HCEC 1CT (cell line): ENCODE data around the gene RNASE7.
"Not testable (repeated sequence)": the region's sequence is repeated elsewhere in the genome, so short reads cannot be mapped to it uniquely, and the experiment has no call there.

Experiments
- DNase-seq: peaks from one replicate; pipeline ENCODE4 v3.0.0-alpha.2; 2017

The RNASE7 gene, protein sequence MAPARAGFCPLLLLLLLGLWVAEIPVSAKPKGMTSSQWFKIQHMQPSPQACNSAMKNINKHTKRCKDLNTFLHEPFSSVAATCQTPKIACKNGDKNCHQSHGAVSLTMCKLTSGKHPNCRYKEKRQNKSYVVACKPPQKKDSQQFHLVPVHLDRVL

DNA sequence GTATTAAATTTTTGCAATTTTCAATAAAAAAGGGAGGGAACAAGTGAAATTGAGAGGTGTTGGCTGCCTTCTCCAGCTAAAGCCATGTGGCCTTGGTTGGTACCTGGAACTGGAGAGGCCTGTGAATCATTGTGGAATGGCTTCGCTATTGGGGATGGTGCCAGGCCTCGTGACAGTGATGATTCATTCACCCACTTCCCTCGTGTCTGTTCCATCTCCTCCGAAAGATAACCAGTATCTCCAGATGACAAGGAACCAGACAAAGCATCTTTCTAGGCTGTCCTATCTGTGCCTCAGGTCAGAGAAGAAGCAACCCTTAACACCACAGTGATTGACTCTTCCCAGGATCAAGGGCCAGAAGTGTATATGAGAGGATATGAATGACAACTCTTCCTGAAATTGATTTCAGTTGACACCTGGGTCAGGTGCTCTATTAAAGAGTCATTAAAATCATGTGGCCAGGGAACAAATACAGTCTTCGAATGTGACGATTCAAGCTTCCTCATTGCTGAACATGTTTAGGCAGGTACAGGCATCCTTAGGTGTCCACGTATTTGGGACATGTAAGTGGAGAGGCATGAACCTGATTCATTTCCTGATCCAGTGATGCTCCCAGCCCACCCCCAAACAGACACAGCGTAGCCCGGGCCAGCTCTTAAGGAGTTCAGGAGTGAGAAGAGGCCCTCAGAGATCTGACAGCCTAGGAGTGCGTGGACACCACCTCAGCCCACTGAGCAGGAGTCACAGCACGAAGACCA lies at the start of gene RNASE7:
RNASE7 (plus strand) TSS at position 687 of the 758 bp plus-strand sequence. CDS start 631 bp downstream, outside the sequence.
- peak; percentile 6 for DNase-seq

DNA sequence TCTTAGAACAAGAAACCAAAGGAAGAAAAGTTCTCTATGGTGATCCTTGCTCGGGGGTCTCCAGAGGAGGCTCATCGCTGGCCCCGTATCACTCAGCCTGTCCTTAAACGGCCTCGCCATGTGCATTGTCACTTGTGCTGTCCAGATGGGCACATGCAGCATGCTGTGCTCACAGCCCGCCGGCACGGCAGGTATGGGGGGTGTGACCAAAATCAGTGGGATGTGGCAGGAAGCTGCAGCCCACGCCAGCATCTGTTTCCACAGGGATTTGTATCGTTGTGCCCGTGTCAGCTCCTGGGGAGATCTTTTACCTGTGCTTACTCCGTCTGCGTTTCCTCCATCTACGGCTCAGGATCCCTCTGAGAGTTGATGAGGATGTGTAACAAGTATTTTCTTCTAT lies 45.6 kb upstream of the RNASE7 start:
- DNase-seq, result no peak

DNA sequence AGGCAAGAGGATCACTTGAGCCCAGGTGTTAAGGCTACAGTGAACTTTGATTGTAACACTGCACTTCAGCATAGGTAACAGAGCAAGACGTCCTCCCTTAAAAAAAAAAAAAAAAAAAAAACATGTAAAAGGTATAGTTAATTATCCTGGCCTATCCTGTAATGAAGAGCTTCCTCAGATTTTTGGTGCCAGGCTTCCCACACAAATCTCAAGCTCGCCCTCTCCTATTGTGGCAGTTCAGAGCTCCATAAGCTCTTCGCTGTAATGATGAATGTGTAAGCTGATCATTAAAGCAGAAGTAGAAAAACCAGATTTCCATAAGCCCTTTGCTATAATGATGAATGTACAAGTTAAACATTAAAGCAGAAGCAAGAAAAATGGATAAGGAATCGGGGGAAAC lies 45.0 kb upstream of the RNASE7 start:
- no peak for DNase-seq

DNA sequence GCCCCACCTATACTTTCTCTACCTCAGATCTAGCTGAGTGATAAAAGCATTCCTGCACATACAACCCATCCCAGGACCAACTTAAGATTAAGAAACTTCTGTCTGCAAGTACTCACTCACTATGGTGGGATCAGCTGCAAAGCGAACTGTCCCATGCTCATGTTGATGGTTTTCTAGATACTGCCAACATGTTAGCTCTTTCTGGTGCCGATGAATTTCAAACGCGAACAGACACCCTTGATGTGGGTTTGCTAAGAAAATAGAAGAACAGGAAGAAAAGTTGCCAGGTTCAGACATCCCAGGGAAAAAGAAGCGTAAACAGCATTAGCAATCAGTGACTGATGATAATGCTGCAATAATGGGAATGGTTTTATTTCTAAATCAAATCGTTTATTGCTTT lies 44.6 kb upstream of the RNASE7 start:
- no peak for DNase-seq

DNA sequence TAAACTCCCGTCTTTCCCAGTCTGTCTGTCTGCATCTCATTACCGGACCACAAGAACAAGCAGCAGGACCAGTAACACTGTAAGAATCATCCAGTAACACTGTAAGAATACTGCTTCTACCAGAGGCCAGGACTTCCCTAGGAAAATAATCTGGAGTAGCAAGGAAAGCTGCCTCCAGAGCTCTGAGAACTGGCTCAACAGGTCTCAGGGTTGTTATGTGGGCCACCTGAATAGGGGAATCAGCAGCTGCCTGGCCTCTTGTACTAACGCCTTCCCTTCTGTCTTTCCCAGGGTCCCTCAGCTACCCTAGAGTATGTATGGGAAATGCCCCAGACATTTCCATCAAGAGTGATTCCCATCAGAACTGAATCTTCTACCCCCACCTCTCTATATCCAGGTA lies 44.0 kb upstream of the RNASE7 start:
- no peak for DNase-seq

DNA sequence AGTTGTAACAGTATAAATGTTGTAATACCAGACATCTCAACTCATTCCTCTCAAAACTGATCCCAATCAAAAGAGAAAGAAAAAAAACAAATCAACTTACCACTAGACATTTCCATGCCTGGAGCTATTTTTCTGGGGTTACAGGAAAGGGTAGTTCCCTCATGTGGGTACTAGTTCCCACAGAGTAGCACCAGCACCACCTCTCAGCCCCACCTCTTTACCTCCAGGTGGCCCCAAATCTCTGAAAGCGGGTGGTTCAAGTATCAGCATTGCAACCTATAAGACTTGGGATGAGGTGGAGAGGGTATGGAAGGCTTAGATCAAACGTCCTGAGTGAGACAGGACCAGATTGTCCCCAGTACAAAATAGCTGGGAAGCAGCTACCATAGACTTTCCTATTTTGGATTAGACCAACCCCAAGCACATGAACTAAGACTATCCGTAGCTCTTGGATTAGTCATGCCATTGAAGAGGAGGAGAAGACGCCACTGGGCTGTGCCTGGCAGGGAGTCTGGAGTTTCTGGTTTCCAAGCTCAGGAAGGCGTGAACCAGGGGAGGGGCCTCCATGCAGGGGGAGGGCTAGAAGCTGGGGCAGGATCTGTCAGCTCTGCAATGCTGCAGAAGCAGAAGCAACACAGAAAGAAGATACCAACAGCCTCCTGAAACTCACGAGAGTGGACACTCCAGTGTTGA lies 43.3 kb upstream of the RNASE7 start, which contains the start of gene SLC39A2:
SLC39A2 (plus strand) TSS at position 620 of the 693 bp plus-strand sequence. CDS start 154 bp downstream, outside the sequence.
- DNase-seq, result peak; percentile 7

DNA sequence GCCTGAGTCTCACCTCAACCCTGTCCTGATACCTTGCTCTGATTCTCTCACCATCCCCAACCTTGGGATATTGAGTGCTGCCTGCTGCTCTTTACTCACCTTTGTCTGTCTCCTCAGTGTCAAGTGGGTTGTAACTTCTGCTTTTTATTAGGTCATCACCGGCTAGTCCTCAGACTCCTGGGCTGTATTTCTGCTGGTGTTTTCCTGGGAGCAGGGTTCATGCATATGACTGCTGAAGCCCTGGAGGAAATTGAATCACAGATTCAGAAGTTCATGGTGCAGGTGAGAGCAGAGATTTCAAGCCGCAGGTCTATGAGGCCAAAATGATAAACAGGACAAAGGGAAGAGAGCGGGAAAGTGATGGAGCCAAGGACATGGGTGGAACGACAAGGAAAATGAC lies 42.6 kb upstream of the RNASE7 start:
- no peak for DNase-seq

DNA sequence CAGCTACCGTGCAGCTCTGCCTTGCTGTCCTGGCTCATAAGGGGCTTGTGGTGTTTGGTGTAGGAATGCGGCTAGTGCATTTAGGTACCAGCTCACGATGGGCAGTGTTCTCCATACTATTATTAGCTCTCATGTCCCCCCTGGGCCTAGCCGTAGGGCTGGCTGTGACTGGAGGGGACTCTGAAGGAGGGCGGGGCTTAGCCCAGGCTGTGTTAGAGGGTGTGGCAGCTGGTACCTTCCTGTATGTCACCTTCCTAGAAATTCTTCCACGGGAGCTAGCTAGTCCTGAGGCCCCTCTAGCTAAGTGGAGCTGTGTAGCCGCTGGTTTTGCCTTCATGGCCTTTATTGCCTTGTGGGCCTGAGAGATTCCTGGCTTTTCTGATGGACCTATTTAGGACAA lies 40.9 kb upstream of the RNASE7 start:
- no peak for DNase-seq

DNA sequence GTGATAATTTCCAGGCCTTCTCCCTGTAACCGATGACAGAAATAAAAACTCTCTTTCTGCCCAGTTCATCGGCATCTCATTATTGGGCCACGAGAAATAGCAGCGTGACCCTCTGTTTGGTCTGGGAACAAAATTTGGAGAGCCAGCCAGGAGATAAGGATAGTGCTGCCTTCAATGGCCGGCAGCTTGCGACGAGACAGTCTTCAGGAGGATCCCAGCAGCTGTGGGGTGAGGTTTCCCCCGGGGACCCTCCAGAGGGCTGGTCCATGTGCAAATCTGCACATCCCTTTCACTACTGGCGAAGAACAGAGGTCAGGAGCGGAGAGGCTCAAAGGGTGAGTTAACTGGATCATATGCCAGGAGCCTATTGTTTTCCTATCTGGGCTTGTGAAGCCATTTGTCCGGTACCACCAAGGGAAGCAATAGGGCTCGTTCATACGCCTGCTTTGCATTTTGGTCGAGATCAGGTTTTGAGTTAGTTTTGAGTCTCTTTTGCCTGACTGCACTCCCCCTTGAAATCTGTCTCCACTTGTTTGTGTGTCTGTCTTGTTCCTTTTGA lies 38.3 kb upstream of the RNASE7 start:
- DNase-seq, result no peak

DNA sequence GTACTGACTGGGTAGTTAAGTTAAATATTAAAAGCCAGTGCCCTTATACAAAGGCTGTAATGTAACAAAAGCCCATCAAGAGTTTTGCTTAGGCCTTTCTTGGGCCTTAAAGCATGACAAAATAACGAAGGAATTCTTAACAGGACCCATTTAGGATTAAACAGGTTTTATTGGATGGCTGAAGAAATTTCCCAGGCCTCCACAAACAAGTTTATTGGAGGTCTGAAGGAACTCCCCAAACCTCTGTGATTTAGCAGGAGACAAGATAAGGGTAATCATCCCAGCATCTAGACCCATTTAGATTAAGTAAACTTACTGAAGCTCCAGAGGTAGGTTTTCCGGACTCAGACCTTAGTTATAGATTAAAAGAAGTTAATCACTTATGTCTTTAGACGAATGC lies 32.4 kb upstream of the RNASE7 start:
- not testable (repeated sequence) for DNase-seq

DNA sequence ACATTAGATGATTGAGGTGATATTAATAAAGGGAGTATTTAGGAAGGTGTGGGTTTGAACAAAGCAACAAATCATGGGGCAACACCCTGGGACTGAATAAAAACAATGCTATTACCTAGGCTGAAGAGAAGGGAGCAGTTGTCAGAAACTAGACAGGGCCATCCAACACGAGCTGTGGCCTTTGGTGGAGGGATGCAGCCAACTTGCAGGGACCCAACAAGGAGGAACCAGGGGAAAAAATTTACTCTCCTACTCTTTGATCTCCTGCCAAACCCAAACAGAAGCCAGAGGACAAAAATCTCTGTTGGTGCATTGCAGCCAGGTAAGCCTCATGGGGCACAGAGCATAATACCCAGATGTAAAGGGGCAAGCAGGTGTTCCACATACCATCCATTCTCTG lies 31.0 kb upstream of the RNASE7 start:
- no peak for DNase-seq

DNA sequence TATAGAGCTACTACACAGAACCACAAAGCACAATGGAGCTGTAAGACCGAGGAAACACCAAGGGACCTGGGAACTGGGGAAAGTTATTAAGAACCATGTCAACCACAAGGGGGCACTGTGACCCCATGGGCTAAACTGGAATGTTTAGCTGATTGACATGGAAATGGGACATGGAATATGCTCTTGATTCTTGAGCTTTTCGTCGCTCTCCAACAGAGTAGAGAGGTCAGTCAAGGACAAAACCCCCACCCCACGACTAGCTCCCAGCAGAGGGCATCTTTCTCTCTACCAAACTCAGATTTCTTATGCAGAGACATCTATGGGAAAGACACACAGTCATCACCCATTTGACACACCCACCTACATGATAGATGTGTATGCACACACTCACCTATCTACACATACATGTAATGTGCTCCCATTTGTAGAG lies 27.4 kb upstream of the RNASE7 start:
- DNase-seq, result peak; percentile 65

DNA sequence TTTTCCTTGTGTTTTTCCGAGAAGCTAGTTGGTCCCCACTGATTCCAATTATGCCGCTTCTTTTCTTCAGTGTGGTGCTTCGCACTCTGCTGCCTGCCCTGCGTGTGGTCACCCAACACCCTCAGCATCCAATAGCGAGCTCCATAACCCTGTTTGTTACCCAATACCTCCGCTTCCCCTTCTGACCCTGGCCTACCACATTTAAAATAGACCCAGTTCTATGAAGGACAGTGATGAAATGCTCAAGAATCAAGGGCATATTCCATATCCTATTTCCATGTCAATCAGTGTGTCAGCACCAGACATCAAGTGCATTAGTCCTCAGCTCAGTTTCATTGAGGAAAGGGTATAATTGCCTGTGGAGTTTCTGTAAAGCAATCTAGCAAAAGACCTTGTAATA lies 26.9 kb upstream of the RNASE7 start:
- no peak for DNase-seq

DNA sequence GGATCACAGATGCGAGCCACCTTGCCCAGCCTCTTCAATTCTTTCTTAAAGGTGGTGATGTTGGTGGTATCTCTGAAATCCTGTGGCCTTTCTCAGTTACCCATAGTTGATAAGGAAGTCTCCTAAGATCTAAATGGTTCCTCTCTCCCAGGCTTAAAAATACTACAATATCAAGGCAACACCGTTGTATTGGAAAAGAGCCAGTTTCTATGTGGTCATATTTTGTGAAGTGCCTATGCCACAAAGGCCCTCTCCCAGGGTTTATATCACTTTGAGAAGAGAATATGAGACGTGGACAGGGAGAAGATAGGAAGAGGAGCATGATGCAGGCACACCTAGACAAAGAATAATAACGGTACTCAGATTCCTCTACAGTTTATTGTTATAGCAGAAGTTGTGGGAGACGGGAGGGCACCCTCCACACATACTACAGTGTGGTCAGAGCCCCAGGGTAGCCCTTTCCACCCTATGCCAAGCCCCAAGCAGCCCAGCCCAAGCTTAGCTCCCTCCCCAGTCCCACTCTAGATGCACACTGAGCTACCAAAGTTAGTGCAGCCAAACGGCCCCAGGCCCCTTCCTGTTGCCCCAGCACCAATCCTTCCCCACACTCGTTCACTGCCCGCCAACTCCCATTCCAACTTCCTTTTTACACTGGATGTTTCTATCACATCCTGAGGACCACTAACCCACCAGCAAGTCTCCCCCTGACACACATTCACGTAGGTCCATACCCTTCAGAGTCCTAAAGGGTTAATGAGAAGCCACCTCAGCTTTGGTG lies 25.6 kb upstream of the RNASE7 start:
- no peak for DNase-seq

DNA sequence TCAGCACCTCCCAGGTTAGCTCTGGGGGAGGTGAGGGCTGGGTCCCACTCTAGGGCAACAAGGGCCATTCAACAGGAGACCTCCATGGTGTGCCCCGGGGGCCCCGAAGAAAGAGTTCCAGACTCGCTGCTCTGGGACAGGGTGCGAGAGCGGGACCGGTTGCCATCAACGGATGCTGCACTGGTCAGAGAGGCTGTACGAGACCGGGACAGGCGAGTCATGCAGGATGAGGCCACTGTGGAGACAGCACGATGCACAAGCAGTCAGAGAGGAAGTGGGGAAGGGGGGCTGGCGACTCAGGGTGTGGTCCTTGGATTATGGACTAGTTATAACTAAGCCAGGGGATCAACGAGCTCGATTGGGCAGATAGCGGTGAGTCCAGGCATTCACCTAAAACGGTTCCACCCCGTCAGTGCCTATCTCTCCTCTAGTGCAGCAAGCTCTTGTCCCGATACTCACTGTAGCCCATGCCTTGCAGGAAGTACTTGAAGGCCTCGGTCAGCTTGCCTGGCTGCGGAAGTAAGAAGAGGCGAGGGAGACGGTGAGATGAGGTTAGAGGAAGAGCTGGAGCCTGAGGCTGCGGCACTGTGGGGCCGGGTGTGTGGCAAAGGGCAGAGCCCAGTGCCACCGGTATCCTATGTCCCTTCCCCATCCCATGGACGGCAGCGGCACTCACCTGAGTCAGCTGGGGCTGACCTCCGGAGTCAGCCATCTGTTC lies 24.5 kb upstream of the RNASE7 start:
- no peak for DNase-seq

DNA sequence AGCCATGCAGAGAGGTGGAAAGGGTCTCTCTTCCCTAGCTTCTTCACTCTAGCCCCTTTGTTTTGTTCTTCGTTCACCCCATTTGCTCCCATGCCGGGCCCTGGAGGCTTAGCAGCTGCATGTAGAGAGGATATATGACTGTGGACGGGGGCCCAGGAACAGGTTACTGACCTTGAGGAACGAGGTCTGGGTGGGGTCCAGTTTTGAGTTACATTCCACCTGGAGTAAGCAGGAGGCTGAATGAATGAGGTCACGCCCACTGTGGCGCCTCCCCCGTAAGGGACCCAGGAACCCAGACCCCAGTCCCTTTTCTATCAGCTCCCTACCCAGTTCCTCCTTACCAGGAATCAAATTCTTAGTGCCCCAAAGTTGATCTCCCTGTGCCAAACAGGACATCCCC lies 23.9 kb upstream of the RNASE7 start:
- DNase-seq, result no peak

DNA sequence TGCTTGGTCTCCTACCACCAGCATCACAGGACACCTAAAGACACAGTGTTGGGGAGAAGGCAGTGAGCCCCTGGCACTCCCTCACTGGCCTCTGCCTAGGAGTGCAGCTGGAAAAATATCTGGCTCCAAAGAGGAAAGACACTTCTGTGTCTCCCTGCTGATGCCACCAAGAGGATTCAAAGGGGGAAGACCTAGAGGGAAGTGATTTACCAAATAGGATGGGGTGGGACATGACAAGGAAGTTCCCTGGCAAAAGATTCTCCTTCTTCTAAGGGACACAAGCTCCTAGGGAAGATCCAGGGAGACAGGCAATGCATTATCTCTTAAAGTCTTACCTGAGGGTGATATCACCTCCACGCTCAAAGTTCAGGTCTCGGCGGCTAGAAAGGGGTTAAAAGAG lies 23.4 kb upstream of the RNASE7 start:
- no peak for DNase-seq

DNA sequence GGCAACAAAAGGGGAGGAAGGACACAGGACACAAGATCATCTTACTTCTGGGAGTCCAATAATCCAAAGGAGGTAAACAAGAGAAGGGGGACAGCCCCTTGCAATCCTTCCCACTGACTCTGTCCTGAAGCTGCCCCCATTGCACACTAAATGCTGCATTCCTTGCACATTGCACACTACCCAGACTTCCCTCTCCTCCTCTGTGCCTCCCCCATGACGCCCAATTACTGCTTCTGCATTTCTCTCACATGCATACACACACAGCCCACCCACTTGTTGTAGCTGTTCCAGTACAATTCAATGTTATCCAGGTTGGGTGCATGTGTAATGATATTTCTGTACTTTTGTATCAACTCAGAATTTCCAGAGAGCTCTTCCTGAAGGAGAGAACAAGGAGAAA lies 22.8 kb upstream of the RNASE7 start:
- DNase-seq, result no peak

DNA sequence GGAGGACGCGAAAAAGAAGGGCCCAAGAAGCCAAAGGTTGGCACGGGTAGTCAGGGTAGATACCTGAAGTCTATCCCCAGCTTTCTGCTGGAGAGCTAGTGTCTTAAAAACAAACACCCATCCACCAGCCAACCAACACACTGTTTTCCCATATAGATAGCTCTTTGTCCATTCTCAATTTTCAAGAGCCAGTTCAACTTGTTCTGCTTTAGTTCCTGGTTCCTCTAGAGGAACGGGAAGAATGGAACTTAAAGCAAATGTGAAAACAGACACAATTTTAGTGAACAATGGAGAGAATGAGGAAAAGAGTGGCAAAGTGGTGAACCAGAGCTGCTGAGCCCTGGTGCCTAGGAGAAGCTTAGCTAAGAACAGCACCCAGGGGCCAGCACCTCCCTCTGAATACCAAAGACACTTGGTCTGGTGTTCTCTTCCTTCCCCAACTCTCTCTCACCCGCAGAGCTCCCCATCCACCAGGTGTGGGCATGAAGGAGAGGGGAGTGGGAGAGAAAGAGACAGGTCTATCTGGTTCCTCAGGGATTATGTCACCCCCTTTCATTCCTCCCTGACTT lies 21.1 kb upstream of the RNASE7 start:
- DNase-seq, result no peak

DNA sequence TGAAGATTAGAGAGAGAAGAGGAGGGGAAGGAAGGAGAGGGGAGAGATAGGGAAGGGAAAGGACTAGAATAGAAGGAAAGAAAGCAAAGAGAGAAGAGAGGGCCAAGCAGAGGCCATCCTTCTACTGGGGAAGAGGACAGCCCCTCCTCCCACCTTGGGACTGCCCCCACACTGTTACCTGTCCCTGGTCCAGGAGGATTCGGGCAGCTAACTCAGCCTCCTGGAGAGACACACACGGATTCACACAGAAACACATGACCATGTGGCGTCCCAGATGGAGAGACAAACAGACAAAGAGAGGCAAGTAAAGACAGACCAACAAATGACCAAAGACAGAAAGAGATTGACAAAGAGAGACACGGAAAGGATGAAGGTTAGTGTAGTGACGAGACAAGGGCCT lies 19.5 kb upstream of the RNASE7 start:
- DNase-seq, result no peak

DNA sequence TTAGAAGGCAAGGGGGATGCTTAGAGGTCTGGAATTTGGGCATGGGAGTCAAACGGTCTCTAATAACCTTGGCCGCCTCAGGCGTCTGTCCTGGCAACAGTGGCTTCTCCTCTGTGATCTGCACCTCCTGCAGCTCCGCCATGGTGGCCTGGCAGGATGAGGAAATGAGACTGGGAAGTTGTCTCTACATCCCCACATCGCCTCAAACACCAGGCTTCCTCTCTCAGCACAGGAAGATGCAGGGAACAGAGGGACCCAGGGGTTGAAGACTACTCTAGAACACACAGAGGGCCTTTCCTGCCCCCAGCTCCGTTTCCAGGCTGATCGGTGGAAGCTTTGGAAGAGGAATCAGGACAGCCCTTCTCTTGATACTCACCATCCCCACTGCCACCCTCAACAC lies 19.0 kb upstream of the RNASE7 start:
- no peak for DNase-seq
